Lower lobe of right lung (tissue), 2 donors: ENCODE results near the gene HS3ST3A1. TPM values are rescaled to one million over a fixed set of nuclear protein-coding genes. Genes with fewer than 3 reads are reported as not detected.

Source experiments
- ATAC-seq, 2 donors: fragments of 200-7000 bp; cut with Tn5 transposase; one replicate each; pipeline ENCODE4 v1.9.1; 2020 to 2022; ENCODE audit warnings: mild to moderate bottlenecking in 2 of 2, moderate library complexity in 2 of 2
- DNase-seq: peaks from one replicate; pipeline ENCODE4 v3.0.0-alpha.2; 2020
- H3K27ac ChIP-seq: fragments of 200-600 bp; one replicate; pipeline ENCODE4 v1.8.0; 2022
- H3K27me3 ChIP-seq: fragments of 200-600 bp; one replicate; pipeline ENCODE4 v1.8.0; 2022; ENCODE audit warnings: low read depth
- H3K36me3 ChIP-seq: fragments of 200-600 bp; one replicate; pipeline ENCODE4 v1.8.0; 2022; ENCODE audit warnings: mild to moderate bottlenecking
- H3K4me1 ChIP-seq: fragments of 200-600 bp; one replicate; pipeline ENCODE4 v1.8.0; 2022
- H3K4me3 ChIP-seq: fragments of 200-600 bp; one replicate; pipeline ENCODE4 v1.8.0; 2022; ENCODE audit warnings: mild to moderate bottlenecking
- H3K9me3 ChIP-seq: fragments of 200-600 bp; one replicate; pipeline ENCODE4 v1.8.0; 2022
- intact Hi-C: fragments of 100-400 bp; cut with DNase I; formaldehyde crosslinking; loops from one replicate; pipeline ENCODE4 v1.11.0; 2022
- total RNA-seq: library from RNA; stranded (reverse); fragmentation: NEBNext Ultra II Directional; extraction: Animal tissue kit (Norgen Biotek cat#: 25700); gene quantifications from one replicate; pipeline ENCODE4 v1.2.1, GENCODE V29; 2021
- TF ChIP-seq, protein P1 (sequence below): fragments of 200-600 bp; IDR thresholded peaks from one replicate; pipeline ENCODE4 v1.8.0; 2022; ENCODE audit warnings: antibody characterized with exemption, mild to moderate bottlenecking
- donor health status: DM: no; HTN: yes; CAD: no; lungs with severe emphysema.

HS3ST3A1 gene
- total RNA-seq, 1 donor from 2014 or later: 0.53 TPM

DNA sequence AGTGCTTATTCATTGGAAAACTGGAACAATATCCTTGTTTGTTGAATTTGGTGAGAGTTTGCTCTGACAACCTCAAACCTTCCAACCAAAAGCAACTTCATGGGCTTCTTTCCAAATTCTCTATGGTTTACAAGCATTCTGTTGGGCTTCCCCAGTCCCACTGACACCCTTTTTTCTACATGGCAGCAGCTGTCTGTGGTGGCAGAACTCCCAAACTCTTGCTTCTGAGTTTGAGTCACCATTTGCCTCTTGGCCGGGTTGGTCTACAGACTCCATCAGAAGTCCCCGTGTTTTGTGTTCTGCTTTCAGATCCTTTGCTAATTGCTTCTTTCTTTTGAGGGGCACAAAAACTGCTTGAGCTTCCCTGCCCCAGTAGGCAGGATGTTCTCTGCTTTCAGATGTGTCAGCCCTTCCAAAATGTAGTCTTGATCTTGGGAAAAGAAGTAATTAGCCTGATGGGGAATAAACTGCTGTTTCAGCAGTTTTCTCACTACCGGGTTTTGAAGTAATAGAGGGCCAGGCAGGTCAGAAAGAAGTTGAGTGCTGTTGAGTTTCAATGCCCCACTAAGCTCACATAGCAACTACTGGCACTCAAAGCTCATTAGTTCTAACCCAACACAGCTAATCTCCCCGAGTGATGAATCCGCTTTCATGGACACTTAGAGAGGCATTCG, 80.7 kb downstream of the HS3ST3A1 start:
- Histone ChIP-seq H3K9me3 (no peaks in the 10 kb centered on the region), H3K27ac (no peak overlapping the region), H3K36me3 (no peaks in the 10 kb centered on the region), H3K27me3 (no peaks in the 10 kb centered on the region), H3K4me1 (no peaks in the 10 kb centered on the region), H3K4me3 (no peak overlapping the region)
- TF ChIP-seq, protein P1, sequence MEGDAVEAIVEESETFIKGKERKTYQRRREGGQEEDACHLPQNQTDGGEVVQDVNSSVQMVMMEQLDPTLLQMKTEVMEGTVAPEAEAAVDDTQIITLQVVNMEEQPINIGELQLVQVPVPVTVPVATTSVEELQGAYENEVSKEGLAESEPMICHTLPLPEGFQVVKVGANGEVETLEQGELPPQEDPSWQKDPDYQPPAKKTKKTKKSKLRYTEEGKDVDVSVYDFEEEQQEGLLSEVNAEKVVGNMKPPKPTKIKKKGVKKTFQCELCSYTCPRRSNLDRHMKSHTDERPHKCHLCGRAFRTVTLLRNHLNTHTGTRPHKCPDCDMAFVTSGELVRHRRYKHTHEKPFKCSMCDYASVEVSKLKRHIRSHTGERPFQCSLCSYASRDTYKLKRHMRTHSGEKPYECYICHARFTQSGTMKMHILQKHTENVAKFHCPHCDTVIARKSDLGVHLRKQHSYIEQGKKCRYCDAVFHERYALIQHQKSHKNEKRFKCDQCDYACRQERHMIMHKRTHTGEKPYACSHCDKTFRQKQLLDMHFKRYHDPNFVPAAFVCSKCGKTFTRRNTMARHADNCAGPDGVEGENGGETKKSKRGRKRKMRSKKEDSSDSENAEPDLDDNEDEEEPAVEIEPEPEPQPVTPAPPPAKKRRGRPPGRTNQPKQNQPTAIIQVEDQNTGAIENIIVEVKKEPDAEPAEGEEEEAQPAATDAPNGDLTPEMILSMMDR: no peak
- ATAC-seq (no peak), DNase-seq (no peak)
- intact Hi-C loops: no loop called here

GRCh38 chr17:13518261-13519000, 83.3 kb downstream of the HS3ST3A1 start:
- intact Hi-C loops: no loop called here
- no peaks in the 10 kb centered on the region for H3K36me3 ChIP-seq
- TF ChIP-seq, protein P1: no peak

DNA sequence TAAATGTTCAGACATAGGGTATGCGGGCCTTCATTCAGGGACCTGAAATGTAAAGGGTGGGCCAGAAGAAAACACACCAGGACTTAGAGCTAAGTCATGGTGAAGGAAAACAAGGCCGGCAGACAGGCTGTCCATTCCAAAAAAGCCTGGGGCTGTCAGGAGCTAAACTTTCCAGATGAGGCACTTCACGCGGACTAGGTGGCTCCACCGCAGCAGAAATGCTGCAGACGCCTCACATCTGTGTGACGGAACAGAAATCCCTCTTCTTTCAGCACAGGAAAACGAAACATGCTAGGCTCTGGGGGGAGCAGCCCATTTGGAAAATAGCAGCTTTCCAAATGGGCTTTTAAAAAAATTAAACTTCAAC, 88.7 kb downstream of the HS3ST3A1 start:
- TF ChIP-seq, protein P1: no peak
- intact Hi-C loops: no loop called here
- H3K27me3 ChIP-seq: no peaks in the 10 kb centered on the region
- no peaks in the 10 kb centered on the region for H3K36me3 ChIP-seq
- no peaks in the 10 kb centered on the region for H3K9me3 ChIP-seq
- no peak overlapping the region for H3K4me3 ChIP-seq
- ATAC-seq: no peak
- no peak overlapping the region for H3K27ac ChIP-seq
- H3K4me1 ChIP-seq: no peaks in the 10 kb centered on the region
- DNase-seq: no peak

More at GRCh38 chr17:13518261-13519000, 83.3 kb downstream of the HS3ST3A1 start:
- Histone ChIP-seq H3K9me3 (no peaks in the 10 kb centered on the region), H3K27me3 (no peaks in the 10 kb centered on the region), H3K4me3 (no peak overlapping the region), H3K4me1 (no peaks in the 10 kb centered on the region), H3K27ac (no peak overlapping the region)
- no peak for ATAC-seq
- DNase-seq: no peak

DNA sequence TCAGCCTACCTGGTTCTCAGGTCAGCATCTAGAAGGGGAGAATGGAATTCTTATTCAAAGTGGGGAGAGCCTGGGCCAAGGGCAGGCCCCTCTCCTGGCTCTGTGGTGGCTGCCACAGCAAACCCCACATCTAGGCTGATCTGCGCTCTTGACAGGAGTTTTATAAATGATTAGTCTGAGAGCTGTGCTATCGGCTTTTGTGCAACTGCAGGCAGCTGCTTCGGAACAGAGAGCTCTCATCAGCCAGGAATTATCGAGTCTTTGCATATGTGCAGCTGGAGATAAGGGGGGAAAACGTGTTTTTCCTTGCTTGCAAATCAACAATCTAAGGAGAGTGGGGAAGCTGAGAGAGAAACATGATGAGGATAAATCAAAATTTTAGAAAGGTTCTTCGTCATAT, 91.7 kb downstream of the HS3ST3A1 start:
- ATAC-seq: peak in 1 of 2 donors; percentile 18
- Histone ChIP-seq H3K27ac (no peak overlapping the region), H3K9me3 (no peaks in the 10 kb centered on the region)

DNA sequence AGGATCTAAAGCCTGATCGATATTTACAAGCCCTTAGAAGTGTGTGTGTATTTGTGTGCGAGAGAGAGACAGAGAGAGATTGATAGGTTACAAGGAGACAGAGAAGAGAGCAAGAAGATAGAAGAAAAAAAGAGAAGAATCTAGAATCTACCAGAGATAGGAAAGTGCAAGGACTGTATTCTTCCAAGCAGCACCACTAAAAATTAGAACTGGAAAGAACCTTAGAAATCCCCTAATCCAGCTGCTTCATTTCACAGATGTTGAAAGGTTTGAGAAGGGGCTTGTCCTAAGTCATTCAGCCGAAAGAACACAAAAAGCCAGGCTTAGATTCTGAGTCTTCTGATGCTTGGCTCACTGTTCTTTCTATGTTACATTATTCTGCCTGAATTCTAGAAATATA, 92.2 kb downstream of the HS3ST3A1 start:
- H3K4me1 ChIP-seq: no peaks in the 10 kb centered on the region
- no peak for ATAC-seq
- no peak for DNase-seq

More for the DNA sequence above, 91.7 kb downstream of the HS3ST3A1 start:
- Histone ChIP-seq H3K4me1 (no peaks in the 10 kb centered on the region), H3K36me3 (no peaks in the 10 kb centered on the region), H3K4me3 (no peak overlapping the region), H3K27me3 (no peaks in the 10 kb centered on the region)
- DNase-seq: no peak
- intact Hi-C loops: no loop called here
- TF ChIP-seq, protein P1: no peak

More for the DNA sequence above, 92.2 kb downstream of the HS3ST3A1 start:
- no peaks in the 10 kb centered on the region for H3K27me3 ChIP-seq
- H3K9me3 ChIP-seq: no peaks in the 10 kb centered on the region
- intact Hi-C loops: no loop called here
- no peak overlapping the region for H3K4me3 ChIP-seq
- H3K36me3 ChIP-seq: no peaks in the 10 kb centered on the region
- no peak overlapping the region for H3K27ac ChIP-seq
- TF ChIP-seq, protein P1: no peak
